ENCODE results near the gene SH2D5.

SH2D5 gene

DNA sequence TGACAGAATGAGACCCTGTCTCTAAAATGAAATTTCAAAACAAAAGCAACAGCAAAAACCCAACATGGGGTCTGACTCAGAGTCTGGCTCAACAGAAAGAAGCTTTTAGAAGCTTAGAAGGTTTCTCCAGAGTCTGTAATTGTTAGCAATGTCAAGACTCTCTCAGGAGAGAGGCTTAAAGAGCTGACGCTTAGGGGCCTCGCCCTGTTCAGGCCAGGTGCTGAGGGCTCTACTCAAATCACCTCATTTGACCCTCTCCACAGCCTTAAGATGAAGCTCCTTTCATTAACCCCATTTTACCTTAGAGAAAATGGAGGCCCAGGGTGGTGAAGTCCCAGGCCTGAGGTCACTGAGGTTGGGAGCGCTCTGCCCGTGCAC is 9.4 kb downstream of the SH2D5 start:
- Histone ChIP-seq H3K27ac (no peak overlapping the region), H3K9me3 (ENCODE audit: control insufficient read depth, low read length) (no peaks in the 10 kb centered on the region), H3K4me2 (ENCODE audit: low read length) (no peak overlapping the region), H3K9ac (no peak overlapping the region), H3K4me3 (ENCODE audit: low read depth, low read length) (no peak overlapping the region), H2AFZ (no peak overlapping the region), H3K4me1 (no peaks in the 10 kb centered on the region), H3K79me2 (no peaks in the 10 kb centered on the region), H3K36me3 (ENCODE audit: control insufficient read depth, insufficient read depth, low read length) (no peaks in the 10 kb centered on the region), H3K27me3 (ENCODE audit: control insufficient read depth, insufficient read depth, low read length) (no peaks in the 10 kb centered on the region)
- TF ChIP-seq, protein P1, sequence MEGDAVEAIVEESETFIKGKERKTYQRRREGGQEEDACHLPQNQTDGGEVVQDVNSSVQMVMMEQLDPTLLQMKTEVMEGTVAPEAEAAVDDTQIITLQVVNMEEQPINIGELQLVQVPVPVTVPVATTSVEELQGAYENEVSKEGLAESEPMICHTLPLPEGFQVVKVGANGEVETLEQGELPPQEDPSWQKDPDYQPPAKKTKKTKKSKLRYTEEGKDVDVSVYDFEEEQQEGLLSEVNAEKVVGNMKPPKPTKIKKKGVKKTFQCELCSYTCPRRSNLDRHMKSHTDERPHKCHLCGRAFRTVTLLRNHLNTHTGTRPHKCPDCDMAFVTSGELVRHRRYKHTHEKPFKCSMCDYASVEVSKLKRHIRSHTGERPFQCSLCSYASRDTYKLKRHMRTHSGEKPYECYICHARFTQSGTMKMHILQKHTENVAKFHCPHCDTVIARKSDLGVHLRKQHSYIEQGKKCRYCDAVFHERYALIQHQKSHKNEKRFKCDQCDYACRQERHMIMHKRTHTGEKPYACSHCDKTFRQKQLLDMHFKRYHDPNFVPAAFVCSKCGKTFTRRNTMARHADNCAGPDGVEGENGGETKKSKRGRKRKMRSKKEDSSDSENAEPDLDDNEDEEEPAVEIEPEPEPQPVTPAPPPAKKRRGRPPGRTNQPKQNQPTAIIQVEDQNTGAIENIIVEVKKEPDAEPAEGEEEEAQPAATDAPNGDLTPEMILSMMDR (IDR thresholded peaks at IDR 0.05): no peak

DNA sequence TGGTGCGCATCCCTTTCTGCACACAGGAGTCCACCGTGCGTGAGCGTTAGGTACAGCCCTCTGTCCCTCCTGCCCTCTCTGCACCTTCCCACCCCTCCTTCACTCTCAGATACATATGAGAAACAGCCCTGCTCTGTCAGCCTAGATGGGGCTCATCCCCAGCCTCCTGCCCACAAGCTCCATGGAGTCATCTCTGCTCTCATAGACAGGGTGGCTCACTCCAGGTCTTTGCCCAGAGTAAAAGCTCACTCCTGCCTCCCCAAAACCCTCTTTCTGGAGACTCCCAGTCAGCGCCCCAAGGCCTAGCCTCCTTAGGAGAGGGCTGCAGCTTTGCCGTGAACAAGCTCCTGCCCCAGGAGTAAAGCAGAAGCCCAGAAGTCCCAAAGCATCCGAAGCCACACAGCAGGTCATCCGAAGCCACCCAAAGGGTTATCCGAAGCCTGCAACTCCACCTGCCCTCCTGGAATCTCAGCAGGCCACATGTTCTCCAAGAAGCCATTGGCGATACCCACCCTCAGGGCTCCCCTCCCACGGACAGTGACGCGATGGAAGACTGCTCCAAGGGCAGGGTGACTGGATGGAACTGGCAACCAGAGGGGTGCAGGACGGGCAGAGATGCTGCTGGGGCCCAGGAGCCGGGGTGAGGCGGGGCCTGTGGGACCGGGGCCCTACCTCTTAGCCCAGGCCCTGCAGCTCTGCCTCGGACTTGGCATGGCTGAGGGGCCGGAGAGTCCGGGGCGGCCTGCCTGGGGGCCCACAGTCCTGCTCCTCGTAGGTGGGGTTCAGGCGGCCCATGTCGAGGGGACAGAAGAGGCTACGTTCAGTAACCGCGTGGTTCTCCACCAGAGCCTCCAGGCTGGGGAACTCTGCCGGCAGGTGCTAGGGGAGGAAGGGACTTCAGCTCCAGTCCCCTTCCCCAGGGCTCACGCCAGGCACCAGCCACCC is 11.1 kb downstream of the SH2D5 start:
- Histone ChIP-seq H3K27me3 (ENCODE audit: control insufficient read depth, insufficient read depth, low read length) (no peaks in the 10 kb centered on the region), H3K4me2 (ENCODE audit: low read length) (no peak overlapping the region), H3K4me1 (no peaks in the 10 kb centered on the region), H2AFZ (no peak overlapping the region), H3K9me3 (ENCODE audit: control insufficient read depth, low read length) (no peaks in the 10 kb centered on the region), H3K9ac (no peak overlapping the region), H3K27ac (no peak overlapping the region), H3K79me2 (no peaks in the 10 kb centered on the region), H3K36me3 (ENCODE audit: control insufficient read depth, insufficient read depth, low read length) (no peaks in the 10 kb centered on the region), H3K4me3 (ENCODE audit: low read depth, low read length) (no peak overlapping the region)
- TF ChIP-seq, protein P1 (IDR thresholded peaks at IDR 0.05): no peak

DNA sequence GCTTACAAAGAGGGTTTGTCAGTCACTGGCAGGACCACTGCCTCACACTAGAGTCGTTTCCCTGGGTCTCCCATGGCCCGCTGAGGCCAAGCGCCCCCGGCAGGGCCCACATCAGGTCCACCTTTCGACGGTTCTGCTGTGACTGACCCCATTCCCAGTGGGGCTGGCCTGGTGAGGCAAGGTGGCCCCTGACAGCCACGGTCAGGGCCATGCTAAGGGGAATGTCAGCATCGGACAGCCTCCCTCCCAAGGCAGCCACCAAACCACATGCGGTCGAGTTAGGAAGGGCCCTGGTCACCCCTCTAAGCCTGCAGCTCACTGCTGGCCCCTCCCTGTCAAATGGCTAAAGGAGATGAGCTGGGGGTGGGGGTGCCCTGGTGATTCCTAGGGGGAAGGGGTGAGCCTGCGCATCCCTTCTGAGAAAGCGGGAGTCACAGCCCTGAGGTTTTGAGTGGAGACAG is 11.8 kb downstream of the SH2D5 start:
- Histone ChIP-seq H3K27me3 (ENCODE audit: control insufficient read depth, insufficient read depth, low read length) (no peaks in the 10 kb centered on the region), H2AFZ (no peak overlapping the region), H3K79me2 (no peaks in the 10 kb centered on the region), H3K36me3 (ENCODE audit: control insufficient read depth, insufficient read depth, low read length) (no peaks in the 10 kb centered on the region), H3K4me2 (ENCODE audit: low read length) (no peak overlapping the region), H3K27ac (no peak overlapping the region), H3K9ac (no peak overlapping the region), H3K4me1 (no peaks in the 10 kb centered on the region), H3K4me3 (ENCODE audit: low read depth, low read length) (no peak overlapping the region), H3K9me3 (ENCODE audit: control insufficient read depth, low read length) (no peaks in the 10 kb centered on the region)
- TF ChIP-seq, protein P1 (IDR thresholded peaks at IDR 0.05): no peak

DNA sequence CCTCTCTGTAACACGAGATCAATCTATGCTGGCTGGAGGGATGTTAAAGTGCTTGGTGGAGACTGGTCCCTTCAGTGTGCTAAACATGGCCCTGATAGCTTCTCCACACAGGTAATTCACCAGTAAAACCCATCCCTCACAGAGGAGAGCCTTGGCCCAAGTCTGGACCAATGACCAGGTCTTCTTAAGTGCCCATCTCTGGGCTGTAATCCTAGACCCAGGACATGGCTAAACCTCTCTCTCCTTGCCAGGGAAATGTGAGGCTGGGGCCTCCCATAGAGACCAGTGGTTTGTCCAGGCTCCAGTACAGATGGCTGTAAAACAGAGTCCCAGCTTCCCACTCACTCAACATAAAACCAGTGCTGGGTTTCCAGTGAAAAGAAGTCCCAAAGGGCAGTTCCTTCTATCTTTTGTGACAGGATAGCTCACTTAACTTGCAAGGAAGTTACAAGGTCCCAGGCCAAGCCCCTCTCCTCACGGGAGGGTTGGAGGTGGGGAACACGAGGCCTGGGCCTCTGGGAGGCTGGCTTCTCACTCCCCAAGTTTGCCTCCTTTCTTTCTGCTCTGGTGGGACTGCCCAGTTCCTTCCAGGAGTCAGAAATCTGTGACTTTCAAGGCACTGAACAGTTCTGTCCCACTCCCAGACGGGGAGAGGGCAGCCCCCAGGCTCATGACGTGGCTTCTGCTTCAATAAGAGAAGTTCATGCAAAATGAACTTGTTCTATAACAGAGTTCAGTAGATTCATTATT is 12.5 kb downstream of the SH2D5 start:
- H3K27me3 ChIP-seq (ENCODE audit: control insufficient read depth, insufficient read depth, low read length): no peaks in the 10 kb centered on the region
- H3K4me1 ChIP-seq: no peaks in the 10 kb centered on the region
- no peak overlapping the region for H2AFZ ChIP-seq
- H3K36me3 ChIP-seq (ENCODE audit: control insufficient read depth, insufficient read depth, low read length): no peaks in the 10 kb centered on the region
- no peak overlapping the region for H3K9ac ChIP-seq
- H3K79me2 ChIP-seq: no peaks in the 10 kb centered on the region
- TF ChIP-seq, protein P1 (IDR thresholded peaks at IDR 0.05): no peak
- no peak overlapping the region for H3K27ac ChIP-seq
- no peaks in the 10 kb centered on the region for H3K9me3 ChIP-seq (ENCODE audit: control insufficient read depth, low read length)
- no peak overlapping the region for H3K4me3 ChIP-seq (ENCODE audit: low read depth, low read length)
- no peak overlapping the region for H3K4me2 ChIP-seq (ENCODE audit: low read length)

Data from parathyroid adenoma (tissue), 2 donors.